Tongue (tissue), 2 donors: ENCODE measurements around the gene SERPINA5. TPM values are rescaled to one million over a fixed set of nuclear protein-coding genes. Genes with fewer than 3 reads are reported as not detected.
"Not testable (repeated sequence)": the region's sequence is repeated elsewhere in the genome, so short reads cannot be mapped to it uniquely, and the experiment has no call there.

Experiments
- DNase-seq: peaks from one replicate; pipeline ENCODE4 v3.0.0-alpha.2; 2015
- total RNA-seq: library from RNA; depleted of rRNA; stranded (reverse); fragments of >200 nt; gene quantifications from one replicate; pipeline ENCODE4 v1.2.3, GENCODE V29; 2014

The SERPINA5 gene
- total RNA-seq, 1 donor from 2014 or later, result not detected

GRCh38 chr14:94573475-94574277 is 7.5 kb upstream of the SERPINA5 start:
- DNase-seq, result no peak

- DNase-seq, result no peak
Observed at GRCh38 chr14:94574336-94574735, 6.9 kb upstream of the SERPINA5 start.

GRCh38 chr14:94575730-94576585 is 5.3 kb upstream of the SERPINA5 start:
- DNase-seq, result no peak

GRCh38 chr14:94577472-94577871 is 3.8 kb upstream of the SERPINA5 start:
- not testable (repeated sequence) for DNase-seq

- DNase-seq, result no peak
Observed at GRCh38 chr14:94578712-94579111, 2.5 kb upstream of the SERPINA5 start.

GRCh38 chr14:94582199-94582750 is 1.0 kb downstream of the SERPINA5 start:
- no peak for DNase-seq

GRCh38 chr14:94582851-94583250 is 1.6 kb downstream of the SERPINA5 start:
- no peak for DNase-seq

GRCh38 chr14:94583557-94583956 is 2.3 kb downstream of the SERPINA5 start:
- no peak for DNase-seq

- no peak for DNase-seq
Observed at GRCh38 chr14:94584591-94585280, 3.5 kb downstream of the SERPINA5 start.

- no peak for DNase-seq
Observed at GRCh38 chr14:94586635-94587034, 5.4 kb downstream of the SERPINA5 start.

- no peak for DNase-seq
Observed at GRCh38 chr14:94588311-94588710, 7.1 kb downstream of the SERPINA5 start.

GRCh38 chr14:94591073-94591472 is 9.8 kb downstream of the SERPINA5 start:
- no peak for DNase-seq

- DNase-seq, result no peak
Observed at GRCh38 chr14:94591871-94592270, 10.6 kb downstream of the SERPINA5 start.

- DNase-seq, result no peak
Observed at GRCh38 chr14:94592457-94592856, 11.2 kb downstream of the SERPINA5 start.

- no peak for DNase-seq
Observed at GRCh38 chr14:94593376-94593748, 12.1 kb downstream of the SERPINA5 start.

GRCh38 chr14:94593749-94594431 is 12.7 kb downstream of the SERPINA5 start:
- DNase-seq, result no peak

- no peak for DNase-seq
Observed at GRCh38 chr14:94594441-94594840, 13.2 kb downstream of the SERPINA5 start.

- no peak for DNase-seq
Observed at GRCh38 chr14:94595912-94596311, 14.7 kb downstream of the SERPINA5 start.

- DNase-seq, result no peak
Observed at GRCh38 chr14:94596361-94596760, 15.1 kb downstream of the SERPINA5 start.

- no peak for DNase-seq
Observed at GRCh38 chr14:94597788-94598187, 16.6 kb downstream of the SERPINA5 start.

GRCh38 chr14:94598506-94598815 is 17.2 kb downstream of the SERPINA5 start:
- no peak for DNase-seq
